Gastroesophageal sphincter (tissue), 4 donors: Measurements from ENCODE around the gene TTYH1. TPM values are rescaled to one million over a fixed set of nuclear protein-coding genes. Genes with fewer than 3 reads are reported as not detected.
A peak's percentile ranks its signal among the peaks of the same experiment; 100 is the strongest.
"Not testable (repeated sequence)": the region's sequence is repeated elsewhere in the genome, so short reads cannot be mapped to it uniquely, and the experiment has no call there.

Experiments used
- ATAC-seq: fragments of 150-250 bp; one replicate; pipeline ENCODE4 v1.9.1; 2016; ENCODE audit warnings: mild to moderate bottlenecking, moderate library complexity
- H3K27ac ChIP-seq, 4 donors: fragments of 200-600 bp; sonication (generic) in 3 of 4; 1 replicate in 3 of 4; 2 replicates in 1 of 4; pipeline ENCODE4 v1.5.1; 2016 to 2019
- H3K27me3 ChIP-seq: fragments of 200-600 bp; sonication (generic); one replicate; pipeline ENCODE4 v1.5.1; 2019
- H3K36me3 ChIP-seq, 2 donors: fragments of 200-600 bp; sonication (generic); one replicate each; pipeline ENCODE4 v1.5.1; 2019; ENCODE audit warnings: control low read depth in 1 of 2
- H3K4me1 ChIP-seq, 3 donors: fragments of 200-600 bp; sonication (generic); 1 replicate in 2 of 3; 2 replicates in 1 of 3; pipeline ENCODE4 v1.5.1; 2016 to 2019; ENCODE audit warnings: control low read depth in 2 of 3
- H3K4me3 ChIP-seq, 2 donors: fragments of 200-600 bp; sonication (generic); one replicate each; pipeline ENCODE4 v1.5.1; 2019; ENCODE audit warnings: mild to moderate bottlenecking in 1 of 2, moderate library complexity in 1 of 2
- H3K9me3 ChIP-seq, 3 donors: fragments of 200-600 bp; sonication (generic); one replicate each; pipeline ENCODE4 v1.5.1; 2017 to 2019; ENCODE audit warnings: control low read depth in 2 of 3
- CTCF ChIP-seq, 4 experiments: fragments of 200-600 bp in 2 of 4; fragments of 450-650 bp in 2 of 4; sonication (generic) in 1 of 4; IDR thresholded peaks; one replicate each; pipeline ENCODE4 v1.5.1; 2017 to 2019; ENCODE audit warnings: antibody characterized with exemption in 4 of 4, mild to moderate bottlenecking in 2 of 4, moderate library complexity in 2 of 4
- EP300 ChIP-seq: sonication (generic); formaldehyde crosslinking; IDR thresholded peaks from one replicate; pipeline ENCODE4 v1.6.1; 2017; ENCODE audit warnings: antibody characterized with exemption, mild to moderate bottlenecking
- POLR2A ChIP-seq, 2 donors: fragments of 450-650 bp; IDR thresholded peaks; one replicate each; pipeline ENCODE4 v1.6.1; 2017; ENCODE audit warnings: antibody characterized with exemption in 2 of 2, mild to moderate bottlenecking in 2 of 2, moderate library complexity in 1 of 2
- POLR2AphosphoS5 ChIP-seq: sonication (generic); formaldehyde crosslinking; IDR thresholded peaks from one replicate; pipeline ENCODE4 v1.6.1; 2017; ENCODE audit warnings: antibody characterized with exemption
- WGBS, 2 donors: methylation state at CpG; one replicate each; pipeline ENCODE4 v1.1.5; 2018; ENCODE audit warnings: low coverage in 1 of 2; 5-methylcytosine and 5-hydroxymethylcytosine counted together
- total RNA-seq, 4 donors: library from RNA; depleted of rRNA; stranded (reverse); fragments of >200 nt; gene quantifications; one replicate each; pipeline ENCODE4 v1.1.0, GENCODE V29; 2016

Gene TTYH1
- 10 to 100 TPM in 1 of 4 donors, 1 to 10 TPM in 3; 1.2 to 19.8 (median 5.5) TPM for total RNA-seq

GRCh38 chr19:54415208-54415900, at the start of gene TTYH1:
Gene TTYH1, plus strand, starts transcription at chr19:54415464. Its CDS starts 89 bp downstream, at chr19:54415553.
- TF ChIP-seq POLR2AphosphoS5 (no peak), CTCF (IDR thresholded peaks at IDR 0.05) (peak in 1 of 4 experiments; percentile 58)
- Histone ChIP-seq H3K4me3 (peak within 1 kb of the TSS in 1 of 2 donors; percentile 49), H3K27me3 (peaks cover 94% of the 10 kb centered on the region), H3K4me1 (peaks cover 0 to 25% (median 0%) of the 10 kb centered on the region in 3 donors), H3K27ac (peak within 1 kb of the TSS in 2 of 4 donors; percentile 35 to 67), H3K9me3 (no peaks in the 10 kb centered on the region), H3K36me3 (no peaks in the 10 kb centered on the region)
- no peak for ATAC-seq
- WGBS, 2 donors: no CpG with 5 or more reads among the region's 68 CpGs

GRCh38 chr19:54365798-54366197, 49.5 kb upstream of the TTYH1 start:
- H3K9me3 ChIP-seq, H3K4me3 ChIP-seq, H3K27ac ChIP-seq, ATAC-seq, H3K4me1 ChIP-seq, H3K36me3 ChIP-seq: not testable (repeated sequence)
- H3K27me3 ChIP-seq: peaks cover 14% of the 10 kb centered on the region
- 70 to 84% methylated on average over 2 to 12 of the region's 13 CpGs for WGBS, 2 donors

- H3K4me3 ChIP-seq: no peak overlapping the region
- H3K27ac ChIP-seq: no peak overlapping the region
- no peaks in the 10 kb centered on the region for H3K9me3 ChIP-seq
- ATAC-seq: no peak
- peaks cover 14% of the 10 kb centered on the region for H3K27me3 ChIP-seq
- 44 to 49% methylated on average over 5 to 6 of the region's 6 CpGs for WGBS, 2 donors
- TF ChIP-seq EP300 (no peak), POLR2A (IDR thresholded peaks at IDR 0.05) (no peak), CTCF (IDR thresholded peaks at IDR 0.05) (no peak), POLR2AphosphoS5 (no peak)
- no peaks in the 10 kb centered on the region for H3K36me3 ChIP-seq
- H3K4me1 ChIP-seq: no peaks in the 10 kb centered on the region
These were observed 48.5 kb upstream of the TTYH1 start for GRCh38 chr19:54366811-54367210.

- H3K4me3 ChIP-seq: no peak overlapping the region
- H3K27me3 ChIP-seq: peaks cover 11% of the 10 kb centered on the region
- H3K9me3 ChIP-seq: no peaks in the 10 kb centered on the region
- no peaks in the 10 kb centered on the region for H3K36me3 ChIP-seq
- no peak overlapping the region for H3K27ac ChIP-seq
- 44 to 71% methylated on average over 4 of the region's 8 CpGs for WGBS, 2 donors
- no peak for TF ChIP-seq EP300
- TF ChIP-seq CTCF (IDR thresholded peaks at IDR 0.05): no peak
- H3K4me1 ChIP-seq: no peaks in the 10 kb centered on the region
- no peak for ATAC-seq
These were observed 46.1 kb upstream of the TTYH1 start for GRCh38 chr19:54369082-54369687.

- not testable (repeated sequence) for H3K9me3 ChIP-seq, H3K36me3 ChIP-seq, H3K4me3 ChIP-seq, H3K4me1 ChIP-seq, ATAC-seq, H3K27ac ChIP-seq
- whole genome bisulfite sequencing, 2 donors: 71 to 77% methylated on average over 6 to 9 of the region's 19 CpGs
- peaks cover 12% of the 10 kb centered on the region for H3K27me3 ChIP-seq
These were observed 45.4 kb upstream of the TTYH1 start for GRCh38 chr19:54369688-54370433.

GRCh38 chr19:54370434-54370796, 44.8 kb upstream of the TTYH1 start:
- H3K27ac ChIP-seq, H3K36me3 ChIP-seq, H3K4me1 ChIP-seq, H3K9me3 ChIP-seq, ATAC-seq, H3K4me3 ChIP-seq: not testable (repeated sequence)
- H3K27me3 ChIP-seq: peaks cover 15% of the 10 kb centered on the region
- 64 to 74% methylated on average over 6 of the region's 10 CpGs for WGBS, 2 donors

- not testable (repeated sequence) for ATAC-seq, H3K4me3 ChIP-seq, H3K27ac ChIP-seq, H3K4me1 ChIP-seq, H3K36me3 ChIP-seq, H3K9me3 ChIP-seq
- 48 to 71% methylated on average over 3 to 4 of the region's 5 CpGs for WGBS, 2 donors
- peaks cover 25% of the 10 kb centered on the region for H3K27me3 ChIP-seq
These were observed 43.8 kb upstream of the TTYH1 start for GRCh38 chr19:54371453-54371852.
